Effector memory CD8-positive, alpha-beta T cell (primary cell): ENCODE results near the gene CACNB2.

Experiments used
- ATAC-seq: fragments of 150-1000 bp; cut with Tn5 transposase; replicated peaks from 2 replicates; pipeline ENCODE4 v1.10.0; 2021; ENCODE audit warnings: mild to moderate bottlenecking, moderate library complexity
- DNase-seq, 3 experiments: peaks; one replicate each; pipeline ENCODE4 v3.0.0; 2021
- H3K27ac Mint-ChIP-seq, 2 donors: one replicate each; pipeline ENCODE4 v1.8.0; 2022; ENCODE audit warnings: mild to moderate bottlenecking in 2 of 2, mixed read lengths in 2 of 2, moderate library complexity in 2 of 2
- H3K27me3 Mint-ChIP-seq, 2 donors: one replicate each; pipeline ENCODE4 v1.8.0; 2022; ENCODE audit warnings: mixed read lengths in 2 of 2
- H3K36me3 Mint-ChIP-seq: one replicate; pipeline ENCODE4 v1.8.0; 2022; ENCODE audit warnings: mild to moderate bottlenecking, moderate library complexity, mixed read lengths; ENCODE audit not compliant: insufficient read depth
- H3K4me1 Mint-ChIP-seq, 2 donors: one replicate each; pipeline ENCODE4 v1.8.0; 2022; ENCODE audit warnings: low read depth in 2 of 2, mixed read lengths in 2 of 2
- H3K4me3 Mint-ChIP-seq, 2 donors: one replicate each; pipeline ENCODE4 v1.8.0; 2022; ENCODE audit warnings: mild to moderate bottlenecking in 2 of 2, mixed read lengths in 2 of 2, moderate library complexity in 2 of 2
- H3K9me3 Mint-ChIP-seq, 2 donors: one replicate each; pipeline ENCODE4 v1.8.0; 2022; ENCODE audit warnings: mixed read lengths in 2 of 2
- total RNA-seq, 9 experiments: gene quantifications; one replicate each; lab custom pipeline; 2026; lab: John Stamatoyannopoulos, UW

CACNB2 gene
- total RNA-seq = 0 to 0.48 (median 0.06) reads per million in 9 experiments

DNA sequence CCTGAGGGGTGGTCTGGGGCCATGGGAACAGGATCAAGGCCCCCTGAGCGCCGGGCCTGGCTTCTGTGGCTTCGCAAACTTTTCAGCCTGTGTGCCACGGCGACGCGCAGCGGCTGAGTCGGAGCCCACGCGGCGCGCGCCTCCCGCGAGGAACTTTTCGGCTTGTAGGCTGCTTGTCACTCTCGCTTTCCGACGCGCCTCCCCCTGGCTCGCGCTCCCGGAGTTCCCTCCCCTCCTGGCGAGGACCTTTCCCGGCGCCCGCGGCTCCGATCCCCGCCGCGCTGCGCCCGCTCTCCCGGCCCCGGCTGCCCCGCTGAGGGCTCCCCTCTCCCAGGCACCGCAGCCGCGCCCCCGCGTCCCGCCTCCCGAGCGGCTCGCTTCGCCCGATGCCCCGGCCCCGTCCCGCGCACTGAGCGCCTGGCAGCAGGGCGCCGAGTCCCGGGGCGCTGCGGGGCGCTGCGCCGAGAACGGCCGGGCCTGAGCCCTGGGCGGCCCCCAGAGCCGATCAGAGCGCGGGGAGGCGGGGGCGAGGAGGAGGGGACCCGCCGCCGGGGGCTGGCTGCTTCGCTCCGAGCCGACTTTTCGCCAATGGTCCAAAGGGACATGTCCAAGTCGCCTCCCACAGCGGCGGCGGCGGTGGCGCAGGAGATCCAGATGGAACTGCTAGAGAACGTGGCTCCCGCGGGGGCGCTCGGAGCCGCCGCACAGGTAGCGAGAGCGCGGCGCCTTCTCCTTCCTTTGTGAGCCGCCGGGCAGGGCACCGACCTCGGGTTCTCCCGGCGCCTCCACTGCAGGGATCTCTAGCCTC is at the start of gene CACNB2:
Gene CACNB2 (plus strand): TSS at position 276 of the 808 bp plus-strand sequence.
- H3K4me1 Mint-ChIP-seq = no peaks in the 10 kb centered on the region
- H3K9me3 Mint-ChIP-seq = no peaks in the 10 kb centered on the region
- ATAC-seq (no peak), DNase-seq (no peak)
- H3K27ac Mint-ChIP-seq = no peak within 1 kb of the TSS
- H3K27me3 Mint-ChIP-seq = peaks cover 14 to 24% of the 10 kb centered on the region in 2 donors
- H3K36me3 Mint-ChIP-seq = no peaks in the 10 kb centered on the region
- H3K4me3 Mint-ChIP-seq = no peak within 1 kb of the TSS

DNA sequence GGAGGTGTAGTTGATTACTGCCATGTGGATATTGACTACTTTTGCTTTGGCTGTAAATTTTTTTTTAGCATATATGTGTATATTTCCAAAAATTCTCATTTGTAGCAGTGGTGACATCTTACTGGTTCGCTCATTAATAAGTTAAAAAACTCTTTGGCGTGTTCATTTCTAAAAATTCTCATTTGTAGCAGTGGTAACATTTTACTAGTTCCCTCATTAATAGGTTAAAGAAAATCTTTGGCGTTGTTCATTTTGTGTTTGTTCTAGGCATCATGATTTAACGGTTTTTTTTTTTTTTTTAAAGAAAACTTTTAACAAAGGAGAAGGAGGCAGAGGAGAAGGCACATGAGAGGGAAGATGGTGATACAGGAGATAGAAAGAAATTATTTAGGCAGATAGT is 45.9 kb upstream of the CACNB2 start:
- ATAC-seq (no peak), DNase-seq (no peak)
- Mint-ChIP-seq H3K4me1 (no peaks in the 10 kb centered on the region), H3K27ac (no peak overlapping the region), H3K4me3 (no peak overlapping the region), H3K36me3 (no peaks in the 10 kb centered on the region), H3K9me3 (peaks cover 0 to 5% of the 10 kb centered on the region in 2 donors), H3K27me3 (no peaks in the 10 kb centered on the region)

DNA sequence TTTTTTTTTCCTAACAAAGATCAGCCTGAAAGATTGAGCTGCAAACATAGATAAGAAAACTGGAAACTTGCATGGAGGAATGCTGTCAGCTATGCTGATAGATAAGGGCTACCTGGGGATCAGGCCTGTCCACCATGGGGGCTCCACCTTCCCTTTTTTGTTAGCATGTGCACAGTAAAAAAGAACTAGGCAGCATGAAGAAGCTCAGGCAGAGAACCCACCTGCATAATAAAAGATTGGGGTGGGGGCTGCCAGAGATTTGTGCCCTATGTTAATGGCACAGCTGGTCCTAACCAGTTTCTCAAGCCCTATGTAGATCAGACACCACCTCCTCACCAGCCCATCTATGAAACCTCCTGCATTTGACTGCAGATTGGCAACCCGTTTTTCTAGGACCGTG is 45.4 kb upstream of the CACNB2 start:
- H3K27me3 Mint-ChIP-seq = no peaks in the 10 kb centered on the region
- no peak for DNase-seq
- no peak overlapping the region for H3K27ac Mint-ChIP-seq
- H3K36me3 Mint-ChIP-seq = no peaks in the 10 kb centered on the region
- peaks cover 0 to 5% of the 10 kb centered on the region in 2 donors for H3K9me3 Mint-ChIP-seq
- no peak overlapping the region for H3K4me3 Mint-ChIP-seq
- no peaks in the 10 kb centered on the region for H3K4me1 Mint-ChIP-seq
- ATAC-seq = no peak

DNA sequence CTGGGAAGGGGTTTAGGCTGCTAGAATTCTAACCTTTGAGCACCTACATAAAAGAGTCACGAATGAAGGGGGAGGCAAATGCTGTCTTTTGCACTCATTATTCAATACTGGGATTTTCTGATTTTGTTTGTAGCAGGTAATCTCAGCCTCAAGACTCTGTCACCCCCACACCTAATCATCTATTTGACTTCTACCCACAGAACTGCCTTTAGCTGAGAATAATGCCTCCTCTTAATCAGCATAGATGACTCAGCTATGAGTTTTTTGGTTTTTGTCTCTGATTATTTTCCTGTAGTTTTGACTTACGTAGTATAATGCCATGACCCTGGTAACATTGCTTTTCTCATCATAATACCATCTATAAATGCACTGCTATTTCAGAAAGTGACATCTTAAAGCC is 42.7 kb upstream of the CACNB2 start:
- ATAC-seq = no peak

DNA sequence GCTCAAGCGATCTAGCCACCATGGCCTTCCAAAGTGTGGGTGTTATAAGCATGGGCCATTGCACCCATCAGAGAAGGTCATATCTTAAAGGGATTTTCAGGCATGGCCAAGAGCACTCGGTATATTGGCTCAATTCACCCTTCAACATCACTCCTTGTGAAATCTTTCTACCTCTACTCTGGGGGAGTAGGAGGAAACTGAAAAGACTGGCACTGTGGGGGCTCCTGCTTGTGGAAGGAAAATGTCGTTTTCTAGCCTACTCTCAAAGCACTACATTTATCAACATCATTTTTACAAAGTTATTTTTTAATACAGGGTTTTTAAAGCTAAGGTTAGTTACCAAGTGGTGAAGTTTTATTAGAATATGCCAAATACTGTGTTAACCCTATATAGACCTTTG is 42.0 kb upstream of the CACNB2 start:
- Mint-ChIP-seq H3K4me3 (no peak overlapping the region), H3K9me3 (no peaks in the 10 kb centered on the region), H3K27ac (no peak overlapping the region), H3K4me1 (no peaks in the 10 kb centered on the region), H3K27me3 (no peaks in the 10 kb centered on the region), H3K36me3 (no peaks in the 10 kb centered on the region)
- ATAC-seq (no peak), DNase-seq (no peak)

More for the DNA sequence above, 42.7 kb upstream of the CACNB2 start:
- no peak for DNase-seq
- no peak overlapping the region for H3K4me3 Mint-ChIP-seq
- H3K36me3 Mint-ChIP-seq = no peaks in the 10 kb centered on the region
- H3K27ac Mint-ChIP-seq = no peak overlapping the region
- no peaks in the 10 kb centered on the region for H3K4me1 Mint-ChIP-seq
- peaks cover 0 to 2% of the 10 kb centered on the region in 2 donors for H3K9me3 Mint-ChIP-seq
- no peaks in the 10 kb centered on the region for H3K27me3 Mint-ChIP-seq

DNA sequence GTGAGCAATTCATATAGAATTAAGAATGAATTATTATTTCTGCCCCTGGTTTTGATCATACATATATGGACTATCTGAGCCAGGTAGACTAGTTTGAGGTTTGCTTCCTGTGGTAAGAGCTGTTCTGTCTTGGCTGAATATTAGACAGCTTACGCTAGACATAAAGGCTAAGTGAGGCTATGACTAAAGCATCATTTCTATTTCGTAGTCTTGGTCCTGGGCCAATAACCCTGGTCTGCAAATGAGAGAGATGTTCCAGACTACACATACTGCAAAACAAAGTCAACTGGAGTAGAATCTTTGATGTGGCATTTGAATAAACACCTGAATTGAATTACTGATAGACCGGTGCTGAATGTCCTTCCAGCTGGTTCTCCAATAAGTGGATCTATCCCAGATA is 40.8 kb upstream of the CACNB2 start:
- H3K36me3 Mint-ChIP-seq = no peaks in the 10 kb centered on the region
- no peak overlapping the region for H3K4me3 Mint-ChIP-seq
- no peak overlapping the region for H3K27ac Mint-ChIP-seq
- H3K4me1 Mint-ChIP-seq = no peaks in the 10 kb centered on the region
- no peaks in the 10 kb centered on the region for H3K9me3 Mint-ChIP-seq
- no peak for ATAC-seq
- H3K27me3 Mint-ChIP-seq = no peaks in the 10 kb centered on the region
- no peak for DNase-seq

DNA sequence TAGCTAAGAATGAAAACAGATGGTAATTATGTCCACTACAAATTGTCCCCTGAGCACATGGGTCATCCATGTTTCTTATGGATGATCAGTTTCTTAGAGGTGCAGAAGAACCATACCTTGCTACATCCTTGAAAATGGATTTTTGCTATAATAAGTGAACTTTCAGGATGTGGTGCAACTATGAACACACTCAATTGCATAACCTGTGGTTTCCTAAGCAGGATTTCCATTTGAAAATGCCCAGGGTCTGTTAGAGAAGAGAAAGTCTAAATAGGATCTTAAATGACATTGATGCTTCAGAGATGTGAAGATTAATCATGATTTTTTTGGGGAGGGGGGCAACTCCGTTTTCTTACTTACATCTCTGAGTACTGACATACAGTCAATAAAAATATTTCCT is 39.6 kb upstream of the CACNB2 start:
- Mint-ChIP-seq H3K4me1 (no peaks in the 10 kb centered on the region), H3K27ac (no peak overlapping the region), H3K36me3 (no peaks in the 10 kb centered on the region), H3K27me3 (no peaks in the 10 kb centered on the region), H3K4me3 (no peak overlapping the region), H3K9me3 (no peaks in the 10 kb centered on the region)
- DNase-seq (no peak), ATAC-seq (no peak)

DNA sequence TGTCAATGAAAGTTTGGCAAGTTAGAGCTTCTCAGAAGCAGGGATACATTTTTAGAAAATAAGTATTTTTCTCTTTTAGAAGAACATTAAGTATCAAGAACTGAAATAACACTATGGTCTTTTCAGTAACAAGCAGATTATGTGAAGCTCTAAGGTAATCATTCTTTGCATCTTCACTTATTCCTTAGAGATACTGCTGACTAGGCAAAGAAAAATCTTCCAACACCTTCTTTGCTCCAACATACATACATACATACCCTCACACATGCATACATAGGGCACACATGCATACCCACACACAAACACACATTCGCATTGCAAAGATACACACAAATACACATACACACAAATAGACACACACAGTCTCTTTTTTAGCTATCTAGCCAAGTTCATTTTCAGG is 37.8 kb upstream of the CACNB2 start:
- Mint-ChIP-seq H3K9me3 (no peaks in the 10 kb centered on the region), H3K4me1 (no peaks in the 10 kb centered on the region), H3K27me3 (no peaks in the 10 kb centered on the region), H3K27ac (no peak overlapping the region), H3K4me3 (no peak overlapping the region), H3K36me3 (no peaks in the 10 kb centered on the region)
- ATAC-seq = no peak
- no peak for DNase-seq

DNA sequence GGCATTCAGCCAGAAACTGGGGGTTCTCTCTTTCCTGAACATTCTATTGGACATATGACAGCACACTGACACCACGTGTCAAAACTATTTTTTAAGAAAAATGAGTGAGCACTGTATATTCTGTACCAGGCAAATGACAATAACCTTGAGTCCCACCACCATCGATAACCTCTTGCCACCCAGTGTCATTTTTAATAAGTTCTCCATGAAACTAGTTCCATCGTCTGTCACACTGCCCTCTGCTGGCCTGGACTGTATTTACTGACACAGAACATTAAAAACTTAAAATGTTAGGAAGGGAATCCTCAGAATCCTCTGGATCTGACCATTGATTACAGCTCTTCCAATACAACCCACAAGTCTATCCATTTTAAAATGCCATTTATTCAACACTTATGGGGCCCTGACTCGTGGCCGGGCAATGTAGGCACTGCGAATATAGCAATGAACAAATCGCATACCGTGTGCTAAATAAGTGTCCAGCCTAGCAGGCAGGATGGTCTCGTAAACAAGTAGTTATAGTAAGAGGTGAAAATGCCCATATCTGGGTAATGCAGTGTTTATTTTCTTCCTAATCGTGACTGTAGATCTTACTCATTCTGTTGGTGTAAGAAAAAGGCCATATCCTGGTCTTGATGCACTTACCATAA is 35.9 kb upstream of the CACNB2 start:
- Mint-ChIP-seq H3K36me3 (no peaks in the 10 kb centered on the region), H3K4me1 (no peaks in the 10 kb centered on the region)

DNA sequence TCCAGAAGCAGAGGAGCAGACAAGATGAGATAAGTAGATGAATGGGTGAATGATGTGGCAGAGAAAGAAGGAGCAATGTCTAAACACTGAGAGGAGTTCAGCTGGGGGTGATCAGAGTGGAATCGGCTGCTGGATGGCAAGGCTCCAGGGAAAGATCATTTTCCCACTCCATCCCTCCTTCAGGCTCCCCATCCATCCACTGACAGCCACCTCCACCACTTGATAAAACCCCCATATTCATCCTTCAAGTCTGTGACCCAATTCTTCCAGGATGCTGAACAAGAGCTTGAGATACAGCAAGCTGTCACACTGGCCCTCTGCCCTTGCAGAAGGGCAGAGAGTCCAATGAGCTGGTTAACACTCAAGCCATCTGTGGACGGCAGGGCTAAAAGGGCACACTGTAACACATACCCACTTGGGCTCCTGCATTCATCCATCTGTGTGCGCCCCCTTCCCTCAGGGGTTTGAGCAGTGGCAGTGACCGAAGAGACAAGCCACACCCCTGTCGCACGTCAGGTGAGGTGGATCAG is 30.8 kb upstream of the CACNB2 start:
- H3K9me3 Mint-ChIP-seq = no peaks in the 10 kb centered on the region
- no peaks in the 10 kb centered on the region for H3K36me3 Mint-ChIP-seq
- no peak overlapping the region for H3K4me3 Mint-ChIP-seq
- ATAC-seq (no peak), DNase-seq (no peak)
- no peaks in the 10 kb centered on the region for H3K27me3 Mint-ChIP-seq
- no peak overlapping the region for H3K27ac Mint-ChIP-seq
- no peaks in the 10 kb centered on the region for H3K4me1 Mint-ChIP-seq

More for the DNA sequence above, 35.9 kb upstream of the CACNB2 start:
- Mint-ChIP-seq H3K27ac (no peak overlapping the region), H3K27me3 (no peaks in the 10 kb centered on the region), H3K4me3 (no peak overlapping the region), H3K9me3 (no peaks in the 10 kb centered on the region)
- DNase-seq (peak; percentile 1 to 17 (median 4)), ATAC-seq (no peak)

DNA sequence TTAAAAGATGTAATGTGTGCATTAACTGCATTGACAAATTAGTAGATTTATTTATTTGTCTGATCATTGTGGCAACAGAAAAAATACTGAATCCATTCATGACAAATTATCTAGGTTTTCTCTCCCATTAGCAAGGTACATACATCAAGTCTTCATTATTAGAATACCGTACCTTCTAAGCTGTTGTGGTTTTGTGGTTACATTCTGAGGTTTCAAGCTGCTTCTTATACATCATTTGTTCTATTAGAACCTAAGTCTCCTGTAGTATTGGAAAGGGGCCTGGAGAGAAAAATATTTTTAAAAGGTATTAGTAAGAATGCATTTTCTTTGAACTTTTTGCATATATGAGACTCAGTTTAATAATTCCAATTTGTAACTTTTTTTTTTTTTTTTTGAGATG is 26.3 kb upstream of the CACNB2 start:
- H3K9me3 Mint-ChIP-seq = no peaks in the 10 kb centered on the region
- no peaks in the 10 kb centered on the region for H3K27me3 Mint-ChIP-seq
- H3K4me3 Mint-ChIP-seq = no peak overlapping the region
- DNase-seq = no peak
- no peak overlapping the region for H3K27ac Mint-ChIP-seq
- ATAC-seq = no peak
- H3K36me3 Mint-ChIP-seq = no peaks in the 10 kb centered on the region
- no peaks in the 10 kb centered on the region for H3K4me1 Mint-ChIP-seq

DNA sequence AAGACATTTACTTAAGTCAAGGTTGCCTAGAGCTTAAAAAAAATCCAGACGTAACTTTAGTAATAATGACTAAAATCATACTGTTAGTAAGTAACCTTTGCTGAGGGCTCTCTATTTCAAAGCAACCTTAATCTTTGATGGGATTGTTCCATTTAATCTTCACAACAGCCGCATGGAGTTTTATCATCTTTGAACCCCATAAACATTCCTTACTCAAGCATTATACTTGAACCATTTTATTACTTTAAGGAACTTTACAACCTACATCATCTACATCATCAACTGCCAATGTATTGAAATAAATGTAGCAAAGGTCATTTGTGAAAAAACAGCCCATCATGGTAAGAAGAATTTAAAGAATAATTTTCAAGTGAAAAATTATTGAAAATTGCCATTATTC is 22.9 kb upstream of the CACNB2 start:
- Mint-ChIP-seq H3K9me3 (no peaks in the 10 kb centered on the region), H3K4me3 (no peak overlapping the region), H3K36me3 (no peaks in the 10 kb centered on the region), H3K27me3 (no peaks in the 10 kb centered on the region), H3K4me1 (no peaks in the 10 kb centered on the region), H3K27ac (no peak overlapping the region)
- no peak for ATAC-seq
- DNase-seq = no peak

DNA sequence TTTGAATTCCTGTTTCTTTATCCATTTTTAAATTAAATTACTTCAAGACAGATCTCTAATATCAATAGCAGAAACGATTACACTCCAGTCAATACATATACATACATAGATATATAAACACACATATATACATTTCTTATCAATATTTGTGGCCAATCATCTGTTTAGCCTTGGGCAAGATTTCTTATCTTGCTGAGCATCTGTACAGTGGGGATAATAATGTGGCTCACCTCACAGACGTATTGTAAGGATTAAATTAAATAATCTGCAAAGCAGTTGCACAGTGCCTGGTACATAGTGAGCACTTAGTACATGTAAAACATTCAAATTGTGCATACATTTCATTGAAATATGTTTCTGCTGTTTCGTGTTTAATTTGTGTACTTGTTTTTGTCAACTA is 17.5 kb upstream of the CACNB2 start:
- ATAC-seq (no peak), DNase-seq (no peak)
- Mint-ChIP-seq H3K4me1 (no peaks in the 10 kb centered on the region), H3K27me3 (no peaks in the 10 kb centered on the region), H3K36me3 (no peaks in the 10 kb centered on the region), H3K9me3 (no peaks in the 10 kb centered on the region), H3K4me3 (no peak overlapping the region), H3K27ac (no peak overlapping the region)

DNA sequence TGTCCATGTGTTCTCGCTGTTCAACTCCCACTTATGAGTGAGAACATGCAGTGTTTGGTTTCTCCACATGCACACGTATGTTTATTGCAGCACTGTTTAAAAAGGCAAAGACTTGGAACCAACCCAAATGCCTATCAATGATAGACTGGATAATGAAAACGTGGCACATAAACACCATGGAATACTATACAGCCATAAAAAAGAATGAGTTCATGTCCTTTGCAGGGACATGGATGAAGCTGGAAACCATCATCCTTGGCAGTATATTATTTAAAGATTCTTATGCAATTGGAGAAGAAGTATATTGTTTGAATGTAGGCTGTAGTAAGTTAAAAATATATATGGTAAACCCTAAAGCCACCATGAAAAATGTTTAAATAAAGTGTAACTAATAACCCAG is 7.2 kb upstream of the CACNB2 start:
- peaks cover 2 to 8% of the 10 kb centered on the region in 2 donors for H3K9me3 Mint-ChIP-seq
- H3K4me1 Mint-ChIP-seq = no peaks in the 10 kb centered on the region
- peaks cover 0 to 5% of the 10 kb centered on the region in 2 donors for H3K27me3 Mint-ChIP-seq
- H3K27ac Mint-ChIP-seq = no peak overlapping the region
- ATAC-seq (no peak), DNase-seq (no peak)
- H3K4me3 Mint-ChIP-seq = no peak overlapping the region
- no peaks in the 10 kb centered on the region for H3K36me3 Mint-ChIP-seq
